A549 (cell line): ENCODE data around the gene DPPA5. TPM values are rescaled to one million over a fixed set of nuclear protein-coding genes. Genes with fewer than 3 reads are reported as not detected.

ENCODE experiments used
- ATAC-seq, 2 experiments: fragments of 200-7000 bp in 1 of 2; fragments of >200 bp in 1 of 2; cut with Nextera tagmentation in 1 of 2; cut with Tn5 transposase in 1 of 2; 3 replicates each; pipeline versions ENCODE4 v1.8.0 to v1.9.1; 2018 to 2020; ENCODE audit warnings: mild to moderate bottlenecking in 1 of 2, moderate library complexity in 1 of 2
- CTCF ChIA-PET: fragments of 300-600 bp; sonication (Branson Sonifier 250); formaldehyde crosslinking; extraction: SDS; loops from one replicate; lab custom pipeline; 2021; ENCODE audit warnings: antibody characterized with exemption, inconsistent platforms; lab: Yijun Ruan, JAX
- POLR2A ChIA-PET: fragments of 350-600 bp; formaldehyde crosslinking; extraction: SDS; loops from one replicate; lab custom pipeline; 2021; ENCODE audit warnings: antibody characterized with exemption, inconsistent platforms; lab: Yijun Ruan, JAX
- DNase-seq, 2 experiments: peaks; one replicate each; pipeline versions ENCODE4 v3.0.0 to v3.0.0-alpha.2; 2011 to 2016; ENCODE audit warnings: low read depth in 1 of 2, low spot score in 1 of 2
- FAIRE-seq: peaks from 2 replicates; lab custom pipeline; 2011; peaks lifted over from hg19 to GRCh38; lab: Jason Lieb, UNC
- H3K27ac ChIP-seq, 2 experiments: fragments of >200 bp; sonication (Bioruptor Twin); formaldehyde crosslinking; 3 replicates each; pipeline ENCODE4 v1.5.1; 2016 to 2017
- H3K4me1 ChIP-seq: fragments of >200 bp; sonication (Bioruptor Twin); formaldehyde crosslinking; 3 replicates; pipeline ENCODE4 v1.6.1; 2016
- H3K4me2 ChIP-seq: fragments of >200 bp; sonication (Bioruptor Twin); formaldehyde crosslinking; 3 replicates; pipeline ENCODE4 v1.6.1; 2016
- H3K4me3 ChIP-seq: fragments of >200 bp; sonication (Bioruptor Twin); formaldehyde crosslinking; 3 replicates; pipeline ENCODE4 v1.5.1; 2016
- H3K9me3 ChIP-seq: fragments of >200 bp; sonication (Bioruptor Twin); formaldehyde crosslinking; 3 replicates; pipeline ENCODE4 v1.6.1; 2016
- BHLHE40 ChIP-seq: IDR thresholded peaks from 2 replicates; pipeline ENCODE4 v1.6.1; 2012; ENCODE audit warnings: low read depth, low read length, inconsistent platforms
- EHF ChIP-seq: fragments of 250-450 bp; sonication (Bioruptor Pico); IDR thresholded peaks from 2 replicates; pipeline ENCODE4 v1.5.0; 2020; ENCODE audit warnings: mild to moderate bottlenecking
- EHMT2 ChIP-seq: fragments of 200-600 bp; sonication (generic); IDR thresholded peaks from 2 replicates; pipeline ENCODE4 v1.6.1; 2016; ENCODE audit warnings: antibody characterized with exemption, low read depth, mild to moderate bottlenecking, moderate library complexity
- EP300 ChIP-seq, 2 experiments: fragments of >200 bp; sonication (Bioruptor Twin); formaldehyde crosslinking; IDR thresholded peaks; 2 replicates in 1 of 2; 3 replicates in 1 of 2; pipeline ENCODE4 v1.6.1; 2016 to 2017
- FOXS1 ChIP-seq: fragments of 250-450 bp; sonication (Bioruptor Pico); IDR thresholded peaks from 2 replicates; pipeline ENCODE4 v1.5.0; 2020; ENCODE audit warnings: mild to moderate bottlenecking, moderate library complexity
- GATA3 ChIP-seq: IDR thresholded peaks from 2 replicates; pipeline ENCODE4 v1.6.1; 2012; ENCODE audit warnings: borderline replicate concordance
- HOXB13 ChIP-seq: fragments of 250-450 bp; sonication (Bioruptor Pico); IDR thresholded peaks from 2 replicates; pipeline ENCODE4 v1.5.0; 2020; ENCODE audit warnings: low read depth, mild to moderate bottlenecking, moderate library complexity
- KDM1A ChIP-seq: fragments of 200-600 bp; sonication (generic); IDR thresholded peaks from 2 replicates; pipeline ENCODE4 v1.6.1; 2016; ENCODE audit warnings: low read depth, mild to moderate bottlenecking
- MAX ChIP-seq: IDR thresholded peaks from 2 replicates; pipeline ENCODE4 v1.6.1; 2012
- MYC ChIP-seq: IDR thresholded peaks from 2 replicates; pipeline ENCODE4 v1.6.1; 2012; ENCODE audit warnings: mild to moderate bottlenecking, inconsistent platforms, low read length, improper control_type of control experiment, borderline replicate concordance
- NFE2L2 ChIP-seq: fragments of 150-350 bp; conservative IDR thresholded peaks from 2 replicates; pipeline ENCODE4 v1.6.1; 2014; ENCODE audit warnings: low read length
- NPAS2 ChIP-seq: fragments of 250-450 bp; sonication (Bioruptor Pico); IDR thresholded peaks from 2 replicates; pipeline ENCODE4 v1.8.0; 2022; ENCODE audit warnings: mild to moderate bottlenecking, moderate library complexity, borderline replicate concordance
- NR3C1 ChIP-seq: fragments of >200 bp; sonication (Bioruptor Twin); formaldehyde crosslinking; IDR thresholded peaks from 3 replicates; pipeline ENCODE4 v1.6.1; 2017
- POLR2A ChIP-seq: IDR thresholded peaks from 2 replicates; pipeline ENCODE4 v1.6.1; 2012; ENCODE audit warnings: mild to moderate bottlenecking, low read length
- RAD21 ChIP-seq, 2 experiments: fragments of >200 bp in 1 of 2; sonication (Bioruptor Twin) in 1 of 2; formaldehyde crosslinking in 1 of 2; IDR thresholded peaks in 1 of 2; conservative IDR thresholded peaks in 1 of 2; 2 replicates in 1 of 2; 3 replicates in 1 of 2; pipeline ENCODE4 v1.6.1; 2012 to 2018; ENCODE audit warnings: inconsistent platforms in 1 of 2
- RARB ChIP-seq: fragments of 250-450 bp; sonication (Bioruptor Pico); IDR thresholded peaks from 2 replicates; pipeline ENCODE4 v1.8.0; 2021; ENCODE audit warnings: mild to moderate bottlenecking, moderate library complexity
- RFX5 ChIP-seq: fragments of 450-650 bp; IDR thresholded peaks from 2 replicates; pipeline ENCODE4 v1.7.1; 2014; ENCODE audit warnings: antibody characterized with exemption, mild to moderate bottlenecking, moderate library complexity
- SMC3 ChIP-seq: fragments of >200 bp; sonication (Bioruptor Twin); formaldehyde crosslinking; IDR thresholded peaks from 3 replicates; pipeline ENCODE4 v1.6.1; 2018; ENCODE audit warnings: inconsistent platforms
- SREBF2 ChIP-seq: fragments of 450-650 bp; IDR thresholded peaks from 2 replicates; pipeline ENCODE4 v1.6.1; 2014; ENCODE audit warnings: mild to moderate bottlenecking, moderate library complexity
- TFCP2L1 ChIP-seq: fragments of 250-450 bp; sonication (Bioruptor Pico); IDR thresholded peaks from 2 replicates; pipeline ENCODE4 v1.5.0; 2021; ENCODE audit warnings: mild to moderate bottlenecking
- ZFP36 ChIP-seq: fragments of 450-650 bp; IDR thresholded peaks from 2 replicates; pipeline ENCODE4 v1.6.1; 2014; ENCODE audit warnings: borderline replicate concordance; ENCODE audit not compliant: partially characterized antibody
- ZSCAN20 ChIP-seq: fragments of 250-450 bp; sonication (Bioruptor Pico); IDR thresholded peaks from 2 replicates; pipeline ENCODE4 v1.8.0; 2022; ENCODE audit warnings: mild to moderate bottlenecking, moderate library complexity
- WGBS: methylation state at CpG from one replicate; pipeline ENCODE4 v1.1.6; 2017; ENCODE audit errors: missing lambda C conversion rate; 5-methylcytosine and 5-hydroxymethylcytosine counted together
- polyA plus RNA-seq, 4 experiments: library from polyadenylated mRNA; depleted of rRNA in 3 of 4; stranded (reverse); fragments of >200 nt; fragmentation: RNase III in 1 of 4; extraction: RNeasy Plus Mini Kit Qiagen cat#74134 plus additional on column Dnase treatment in 1 of 4; gene quantifications; 2 replicates in 3 of 4; 3 replicates in 1 of 4; pipeline ENCODE4 v1.2.3, GENCODE V29; 2011 to 2017
- TF ChIP-seq, protein P1 (sequence below): fragments of 250-450 bp; sonication (Bioruptor Pico); IDR thresholded peaks from 2 replicates; pipeline ENCODE4 v1.5.0; 2021; ENCODE audit warnings: mild to moderate bottlenecking, moderate library complexity, borderline replicate concordance
- TF ChIP-seq, protein P2 (sequence below): IDR thresholded peaks from 2 replicates; pipeline ENCODE4 v1.6.1; 2012

The DPPA5 gene
- polyA plus RNA-seq, 2 of the 4 experiments (the other 2 are of a cell fraction) = not detected

DNA sequence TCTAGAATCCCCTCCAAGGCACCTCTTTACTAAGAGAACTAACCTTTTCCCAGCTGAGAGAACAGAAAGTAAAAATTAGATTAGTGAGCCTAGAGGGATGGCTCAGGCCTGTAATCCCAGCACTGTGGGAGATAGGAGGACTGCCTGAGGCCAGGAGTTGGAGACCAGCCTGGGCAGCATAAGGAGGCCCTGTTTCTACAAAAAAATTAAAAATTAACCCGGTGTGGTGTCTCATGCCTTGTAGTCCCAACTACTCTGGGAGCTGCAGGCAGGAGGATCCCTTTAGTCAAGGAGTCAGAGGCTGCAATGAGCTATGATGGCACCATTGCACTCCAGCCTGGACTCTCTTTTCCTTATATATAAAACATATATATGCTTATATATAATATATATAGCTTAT lies 21.1 kb upstream of the DPPA5 start:
- DNase-seq (peak in 1 of 2 experiments; percentile 26), FAIRE-seq (no peak), ATAC-seq (peak; percentile 66 to 72; a peak in 5 of 6 replicates)
- Histone ChIP-seq H3K27ac (peak overlapping the region in 1 of 2 experiments; percentile 39; a peak in 1 of 6 replicates), H3K4me1 (peaks cover 8% of the 10 kb centered on the region; the same call in 2 of the 3 replicates)
- POLR2A ChIA-PET = interaction anchor here (0.5 kb wide), 1 partner anchor 177 kb away, joined by 4 read pairs; no protein-coding TSS in a partner anchor
- WGBS = 6% methylated on average over 1 of the region's 1 CpG
- TF ChIP-seq EP300 (IDR thresholded peaks at IDR 0.05) = no peak
- TF ChIP-seq, all 56 proteins: peak for 0
- CTCF ChIA-PET = interaction anchor here (0.6 to 2.4 kb wide), 3 partner anchors 13 to 1840 kb away, joined by 3 to 13 read pairs (median 4); no protein-coding TSS in a partner anchor
- no peaks in the 10 kb centered on the region for H3K9me3 ChIP-seq
- no peak overlapping the region for H3K4me3 ChIP-seq
- H3K4me2 ChIP-seq = peak overlapping the region; percentile 39; the same call in 2 of the 3 replicates

DNA sequence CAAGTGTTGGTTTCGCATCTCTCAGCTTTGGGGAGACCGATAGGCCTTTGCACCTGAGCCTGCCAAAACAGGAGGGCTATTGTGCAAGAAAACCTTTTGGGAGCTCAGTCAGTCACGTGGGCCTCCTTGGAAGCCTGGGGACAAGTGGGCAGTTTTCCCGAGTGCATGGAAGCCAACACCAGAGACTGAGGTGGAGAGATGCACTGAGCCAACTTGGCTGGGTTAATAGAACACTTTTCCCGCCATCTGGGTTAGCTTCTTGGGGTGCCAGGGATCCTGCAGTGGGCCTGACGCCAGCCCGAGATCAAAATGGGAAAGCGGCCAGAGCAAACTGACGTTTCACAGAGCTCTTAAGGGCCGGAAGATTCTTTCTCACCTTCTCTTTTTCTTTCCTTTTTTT lies 18.4 kb upstream of the DPPA5 start:
- ATAC-seq = no peak
- DNase-seq = no peak
- POLR2A ChIA-PET = no interaction called here
- no peak for FAIRE-seq
- Histone ChIP-seq H3K27ac (no peak overlapping the region), H3K4me2 (no peak overlapping the region), H3K9me3 (no peaks in the 10 kb centered on the region), H3K4me3 (no peak overlapping the region), H3K4me1 (peaks cover 8% of the 10 kb centered on the region; the same call in 2 of the 3 replicates)
- WGBS = 80% methylated on average over 9 of the region's 10 CpGs
- CTCF ChIA-PET = interaction anchor here (0.5 kb wide), 1 partner anchor 152 kb away, joined by 3 read pairs; no protein-coding TSS in a partner anchor
- TF ChIP-seq RARB (CRISPR knock-in tag) (no peak), NR3C1 (no peak), EHF (no peak), EP300 (IDR thresholded peaks at IDR 0.05) (no peak), RFX5 (no peak), NFE2L2 (no peak)
- TF ChIP-seq, protein P1, sequence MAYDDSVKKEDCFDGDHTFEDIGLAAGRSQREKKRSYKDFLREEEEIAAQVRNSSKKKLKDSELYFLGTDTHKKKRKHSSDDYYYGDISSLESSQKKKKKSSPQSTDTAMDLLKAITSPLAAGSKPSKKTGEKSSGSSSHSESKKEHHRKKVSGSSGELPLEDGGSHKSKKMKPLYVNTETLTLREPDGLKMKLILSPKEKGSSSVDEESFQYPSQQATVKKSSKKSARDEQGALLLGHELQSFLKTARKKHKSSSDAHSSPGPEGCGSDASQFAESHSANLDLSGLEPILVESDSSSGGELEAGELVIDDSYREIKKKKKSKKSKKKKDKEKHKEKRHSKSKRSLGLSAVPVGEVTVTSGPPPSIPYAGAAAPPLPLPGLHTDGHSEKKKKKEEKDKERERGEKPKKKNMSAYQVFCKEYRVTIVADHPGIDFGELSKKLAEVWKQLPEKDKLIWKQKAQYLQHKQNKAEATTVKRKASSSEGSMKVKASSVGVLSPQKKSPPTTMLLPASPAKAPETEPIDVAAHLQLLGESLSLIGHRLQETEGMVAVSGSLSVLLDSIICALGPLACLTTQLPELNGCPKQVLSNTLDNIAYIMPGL (CRISPR knock-in tag) = no peak
- TF ChIP-seq, protein P2, sequence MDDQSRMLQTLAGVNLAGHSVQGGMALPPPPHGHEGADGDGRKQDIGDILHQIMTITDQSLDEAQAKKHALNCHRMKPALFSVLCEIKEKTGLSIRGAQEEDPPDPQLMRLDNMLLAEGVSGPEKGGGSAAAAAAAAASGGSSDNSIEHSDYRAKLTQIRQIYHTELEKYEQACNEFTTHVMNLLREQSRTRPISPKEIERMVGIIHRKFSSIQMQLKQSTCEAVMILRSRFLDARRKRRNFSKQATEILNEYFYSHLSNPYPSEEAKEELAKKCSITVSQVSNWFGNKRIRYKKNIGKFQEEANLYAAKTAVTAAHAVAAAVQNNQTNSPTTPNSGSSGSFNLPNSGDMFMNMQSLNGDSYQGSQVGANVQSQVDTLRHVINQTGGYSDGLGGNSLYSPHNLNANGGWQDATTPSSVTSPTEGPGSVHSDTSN = no peak

GRCh38 chr6:73371984-73372383 lies 17.9 kb upstream of the DPPA5 start:
- Histone ChIP-seq H3K4me3 (no peak overlapping the region), H3K4me1 (peaks cover 8% of the 10 kb centered on the region; the same call in 2 of the 3 replicates), H3K27ac (no peak overlapping the region), H3K4me2 (no peak overlapping the region), H3K9me3 (no peaks in the 10 kb centered on the region)
- ATAC-seq (no peak), FAIRE-seq (no peak), DNase-seq (no peak)
- POLR2A ChIA-PET = no interaction called here
- CTCF ChIA-PET = interaction anchor here (1.9 kb wide), 1 partner anchor 17 kb away, joined by 3 read pairs; no protein-coding TSS in a partner anchor
- TF ChIP-seq POLR2A (no peak), ZFP36 (no peak), TFCP2L1 (CRISPR knock-in tag) (no peak), MAX (no peak), KDM1A (no peak), NPAS2 (CRISPR knock-in tag) (no peak), RFX5 (no peak), BHLHE40 (no peak), RARB (CRISPR knock-in tag) (no peak), SMC3 (no peak), HOXB13 (CRISPR knock-in tag) (no peak), GATA3 (no peak), EHMT2 (no peak)
- WGBS = 93% methylated on average over 4 of the region's 4 CpGs

- Histone ChIP-seq H3K27ac (no peak within 1 kb of the TSS), H3K4me2 (no peak within 1 kb of the TSS), H3K4me1 (no peaks in the 10 kb centered on the region), H3K4me3 (no peak within 1 kb of the TSS), H3K9me3 (no peaks in the 10 kb centered on the region)
- TF ChIP-seq RAD21 (conservative IDR thresholded peaks at IDR 0.05 in 1 of 2, IDR thresholded peaks at IDR 0.05 in 1 of 2) = no peak
- TF ChIP-seq EHMT2 = no peak
- no peak for TF ChIP-seq MYC
- TF ChIP-seq KDM1A = no peak
- TF ChIP-seq FOXS1 (CRISPR knock-in tag) = no peak
- TF ChIP-seq GATA3 = no peak
- no peak for TF ChIP-seq ZSCAN20 (CRISPR knock-in tag)
- no peak for TF ChIP-seq SREBF2
- WGBS = 95% methylated on average over 36 of the region's 36 CpGs
- no peak for DNase-seq
- ChIA-PET CTCF (no interaction called here), POLR2A (no interaction called here)
- no peak for FAIRE-seq
- no peak for ATAC-seq
Observed at GRCh38 chr6:73369563-73369962, 15.5 kb upstream of the DPPA5 start, which contains the start of gene OOEP. OOEP (minus strand) TSS chr6:73369897; CDS start chr6:73369792, 105 bp downstream.
